ENCODE results near the gene GTSE1. TPM values are rescaled to one million over a fixed set of nuclear protein-coding genes. Genes with fewer than 3 reads are reported as not detected.

The GTSE1 gene
- total and polyA plus RNA-seq, 2 of the 13 experiments (the other 11 are each of a cell fraction or from before 2014, with no cell fraction given) = 10.7 to 13.5 TPM

DNA sequence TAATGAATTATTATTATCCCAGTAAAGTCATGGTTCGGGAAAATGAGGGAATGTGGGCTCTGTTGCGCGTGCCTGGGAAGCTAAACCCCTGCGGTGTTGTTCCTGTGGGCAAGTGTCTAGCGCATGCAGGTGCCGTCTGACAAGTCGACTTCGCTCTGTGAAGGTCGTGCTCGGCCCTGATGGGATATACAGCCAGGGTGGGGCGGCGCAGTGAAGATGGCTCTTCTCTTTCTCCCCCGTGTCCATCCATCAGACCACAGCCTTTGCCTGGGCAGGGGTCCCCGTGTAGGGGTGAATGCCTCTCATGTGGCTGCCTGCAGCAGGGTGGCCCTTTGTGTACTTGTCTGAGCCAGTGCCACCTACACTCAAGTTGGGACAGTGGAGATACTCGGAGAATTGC lies 26.0 kb downstream of the GTSE1 start:
- Histone ChIP-seq H3K27me3 (ENCODE audit: control insufficient read depth in 1 of 2, insufficient read depth in 2 of 2, low read length in 2 of 2) (no peaks in the 10 kb centered on the region), H4K20me1 (ENCODE audit: insufficient read depth, low read length) (no peaks in the 10 kb centered on the region), H3K36me3 (replicated peaks in 1 of 2; ENCODE audit: control insufficient read depth in 1 of 2, insufficient read depth in 2 of 2, low read length in 2 of 2) (peaks cover 12 to 76% of the 10 kb centered on the region in 2 experiments), H3K9ac (ENCODE audit: insufficient read depth, low read depth, low read length) (no peak overlapping the region), H3K4me3 (replicated peaks in 1 of 3; ENCODE audit: insufficient read depth in 1 of 3, low read depth in 2 of 3, low read length in 3 of 3) (no peak overlapping the region), H2AFZ (ENCODE audit: low read length) (no peak overlapping the region), H3K27ac (ENCODE audit: extremely low read length, insufficient read depth, low read length) (no peak overlapping the region), H3K4me2 (ENCODE audit: low read depth, low read length) (no peak overlapping the region), H3K9me3 (ENCODE audit: low read length) (no peaks in the 10 kb centered on the region), H3K4me1 (ENCODE audit: insufficient read depth, low read length) (no peaks in the 10 kb centered on the region), H3K79me2 (ENCODE audit: insufficient read depth, low read length) (no peaks in the 10 kb centered on the region)
- BruUV-seq (replicated peaks) = no TSS peak
- in situ Hi-C loops (cut with HindIII; ENCODE audit: extremely low pct_ligation_motif_present, low pct_unique_long_range_greater_than_20kb) = no loop called here
- FAIRE-seq (no peak), DNase-seq (ENCODE audit: low spot score) (no peak), ATAC-seq (no peak)
- WGBS (ENCODE audit: low lambda C conversion rate) = over 99% methylated on average over 15 of the region's 15 CpGs
- ChIA-PET POLR2A (no interaction called here), CTCF (ENCODE audit: low intra/inter-chr PET ratio, low total read pairs) (no interaction called here)
- intact Hi-C loops (cut with micrococcal nuclease; ENCODE audit: unreplicated experiment) = no loop called here
- TF ChIP-seq HNRNPL (IDR thresholded peaks at IDR 0.05; ENCODE audit: low read depth, low read length) = no peak
- TF ChIP-seq PAWR (CRISPR knock-in tag; IDR thresholded peaks at IDR 0.05; ENCODE audit: borderline replicate concordance) = no peak
- TF ChIP-seq HHEX (CRISPR knock-in tag; IDR thresholded peaks at IDR 0.05) = no peak
- no peak for TF ChIP-seq ARID3A (IDR thresholded peaks at IDR 0.05; ENCODE audit: low read depth, low read length)
- no peak for TF ChIP-seq TOPORS (CRISPR knock-in tag; IDR thresholded peaks at IDR 0.05)
- TF ChIP-seq ZNF142 (CRISPR knock-in tag; IDR thresholded peaks at IDR 0.05) = no peak
- no peak for TF ChIP-seq PHF21A (CRISPR knock-in tag; IDR thresholded peaks at IDR 0.05)
- no peak for TF ChIP-seq ZFP82 (CRISPR knock-in tag; IDR thresholded peaks at IDR 0.05; ENCODE audit: borderline replicate concordance)
- TF ChIP-seq ZNF496 (CRISPR knock-in tag; IDR thresholded peaks at IDR 0.05; ENCODE audit: insufficient replicate concordance) = no peak
- no peak for TF ChIP-seq HDAC2 (CRISPR knock-in tag; IDR thresholded peaks at IDR 0.05)
- no peak for TF ChIP-seq ZUFSP (CRISPR knock-in tag; IDR thresholded peaks at IDR 0.05; ENCODE audit: borderline replicate concordance)
- no peak for TF ChIP-seq ZNF274 (CRISPR knock-in tag; IDR thresholded peaks at IDR 0.05)
- TF ChIP-seq SMARCC2 (IDR thresholded peaks at IDR 0.05) = no peak
- no peak for TF ChIP-seq ZNF577 (CRISPR knock-in tag; IDR thresholded peaks at IDR 0.05; ENCODE audit: borderline replicate concordance, low read depth)
- no peak for TF ChIP-seq ATAD3A (CRISPR knock-in tag; IDR thresholded peaks at IDR 0.05)
- no peak for TF ChIP-seq ZNF549 (CRISPR knock-in tag; IDR thresholded peaks at IDR 0.05)
- no peak for TF ChIP-seq BORCS8-MEF2B (CRISPR knock-in tag; IDR thresholded peaks at IDR 0.05)
- TF ChIP-seq ZNF547 (CRISPR knock-in tag; IDR thresholded peaks at IDR 0.05) = no peak

Measured in HepG2 (cell line).